ENCODE measurements around the gene VDR.

- TF ChIP-seq CTCF (IDR thresholded peaks at IDR 0.05) (no peak), POLR2A (IDR thresholded peaks at IDR 0.05) (no peak)
These were observed 54.4 kb downstream of the VDR start for GRCh38 chr12:47850153-47851084.

Data from esophagus squamous epithelium (tissue), 4 donors.